WTC11 (cell line): ENCODE measurements around the gene STK17A. TPM values are rescaled to one million over a fixed set of nuclear protein-coding genes. Genes with fewer than 3 reads are reported as not detected.

Experiments used
- ATAC-seq: fragments of 200-7000 bp; cut with Tn5 transposase; 2 replicates; pipeline ENCODE4 v1.10.0; 2021; ENCODE audit warnings: mild to moderate bottlenecking, moderate library complexity
- CTCF ChIA-PET: fragments of 300-600 bp; sonication (Branson Sonifier 250); formaldehyde crosslinking; loops from one replicate; lab custom pipeline; 2021; ENCODE audit warnings: antibody characterized with exemption; lab: Charles Lee
- POLR2A ChIA-PET: fragments of 350-600 bp; sonication (Branson Sonifier 250); formaldehyde crosslinking; loops from one replicate; lab custom pipeline; 2021; ENCODE audit warnings: antibody characterized with exemption; lab: Charles Lee
- DNase-seq: peaks from one replicate; pipeline ENCODE4 v3.0.0; 2021; ENCODE audit warnings: low spot score
- H3K27ac Mint-ChIP-seq: 2 replicates; pipeline ENCODE4 v1.8.0; 2021; ENCODE audit warnings: mixed read lengths
- H3K27me3 Mint-ChIP-seq: 2 replicates; pipeline ENCODE4 v1.8.0; 2021; ENCODE audit warnings: low read depth, mild to moderate bottlenecking, moderate library complexity, mixed read lengths
- H3K36me3 Mint-ChIP-seq: 2 replicates; pipeline ENCODE4 v1.8.0; 2021; ENCODE audit warnings: mixed read lengths
- H3K4me1 Mint-ChIP-seq: 2 replicates; pipeline ENCODE4 v1.8.0; 2022; ENCODE audit warnings: mixed read lengths
- H3K4me3 Mint-ChIP-seq: 2 replicates; pipeline ENCODE4 v1.8.0; 2021; ENCODE audit warnings: mild to moderate bottlenecking, moderate library complexity, mixed read lengths
- H3K9me3 Mint-ChIP-seq: 2 replicates; pipeline ENCODE4 v1.8.0; 2021; ENCODE audit warnings: mixed read lengths
- ATF1 ChIP-seq: sonication (generic); formaldehyde crosslinking; IDR thresholded peaks from 2 replicates; pipeline ENCODE4 v1.8.1; 2023; ENCODE audit warnings: mild to moderate bottlenecking, moderate library complexity, missing genetic modification reagents
- FOXJ3 ChIP-seq: sonication (generic); formaldehyde crosslinking; IDR thresholded peaks from 2 replicates; pipeline ENCODE4 v1.9.0; 2021; ENCODE audit warnings: missing genetic modification reagents, mild to moderate bottlenecking, borderline replicate concordance
- FOXP1 ChIP-seq: sonication (generic); formaldehyde crosslinking; IDR thresholded peaks from 2 replicates; pipeline ENCODE4 v1.8.0; 2022; ENCODE audit warnings: missing genetic modification reagents, mild to moderate bottlenecking, moderate library complexity, borderline replicate concordance
- GABPB1 ChIP-seq: sonication (generic); formaldehyde crosslinking; IDR thresholded peaks from 2 replicates; pipeline ENCODE4 v1.8.1; 2023; ENCODE audit warnings: mild to moderate bottlenecking, missing genetic modification reagents
- JUN ChIP-seq: sonication (generic); formaldehyde crosslinking; IDR thresholded peaks from 2 replicates; pipeline ENCODE4 v1.8.0; 2023; ENCODE audit warnings: mild to moderate bottlenecking, missing genetic modification reagents
- NFYB ChIP-seq: sonication (generic); formaldehyde crosslinking; conservative IDR thresholded peaks from 2 replicates; pipeline ENCODE4 v1.8.0; 2022; ENCODE audit warnings: low read depth, missing genetic modification reagents
- NR2C2 ChIP-seq: sonication (generic); formaldehyde crosslinking; IDR thresholded peaks from 2 replicates; pipeline ENCODE4 v1.8.0; 2022; ENCODE audit warnings: mild to moderate bottlenecking, missing genetic modification reagents
- NR3C1 ChIP-seq: sonication (generic); formaldehyde crosslinking; conservative IDR thresholded peaks from 2 replicates; pipeline ENCODE4 v1.8.1; 2023; ENCODE audit warnings: low read depth, mild to moderate bottlenecking, missing genetic modification reagents
- OVOL2 ChIP-seq: fragments of 250-450 bp; sonication (Bioruptor Pico); IDR thresholded peaks from 2 replicates; pipeline ENCODE4 v1.9.0; 2021; ENCODE audit warnings: mild to moderate bottlenecking, borderline replicate concordance
- PRRX2 ChIP-seq: fragments of 250-450 bp; sonication (Bioruptor Pico); IDR thresholded peaks from 2 replicates; pipeline ENCODE4 v1.8.0; 2021; ENCODE audit warnings: mild to moderate bottlenecking
- ZNF219 ChIP-seq: sonication (generic); formaldehyde crosslinking; IDR thresholded peaks from 2 replicates; pipeline ENCODE4 v1.8.0; 2023; ENCODE audit warnings: missing genetic modification reagents, mild to moderate bottlenecking, borderline replicate concordance
- ZNF317 ChIP-seq: sonication (generic); formaldehyde crosslinking; IDR thresholded peaks from 2 replicates; pipeline ENCODE4 v1.8.1; 2023; ENCODE audit warnings: low read depth, mild to moderate bottlenecking, moderate library complexity, missing genetic modification reagents, borderline replicate concordance
- ZNF423 ChIP-seq: fragments of 250-450 bp; sonication (Bioruptor Pico); IDR thresholded peaks from 2 replicates; pipeline ENCODE4 v2.1.2; 2022; ENCODE audit warnings: mild to moderate bottlenecking, moderate library complexity
- total RNA-seq: library from RNA; stranded (reverse); gene quantifications from 3 replicates; pipeline ENCODE4 v1.2.3, GENCODE V29; 2021
- TF ChIP-seq, protein P1 (sequence below): sonication (generic); formaldehyde crosslinking; IDR thresholded peaks from 2 replicates; pipeline ENCODE4 v1.8.1; 2022; ENCODE audit warnings: missing genetic modification reagents, borderline replicate concordance
- TF ChIP-seq, protein P2 (sequence below): sonication (generic); formaldehyde crosslinking; IDR thresholded peaks from 2 replicates; pipeline ENCODE4 v1.8.0; 2023; ENCODE audit warnings: missing genetic modification reagents
- TF ChIP-seq, protein P3 (sequence below): sonication (generic); formaldehyde crosslinking; IDR thresholded peaks from 2 replicates; pipeline ENCODE4 v1.8.1; 2023; ENCODE audit warnings: mild to moderate bottlenecking, missing genetic modification reagents
- TF ChIP-seq, protein P4 (sequence below): sonication (generic); formaldehyde crosslinking; IDR thresholded peaks from 2 replicates; pipeline ENCODE4 v1.8.1; 2022; ENCODE audit warnings: mild to moderate bottlenecking, moderate library complexity, missing genetic modification reagents
- TF ChIP-seq, protein P5 (sequence below): sonication (generic); formaldehyde crosslinking; IDR thresholded peaks from 2 replicates; pipeline ENCODE4 v1.8.0; 2022; ENCODE audit warnings: mild to moderate bottlenecking, missing genetic modification reagents
- TF ChIP-seq, protein P6 (sequence below): sonication (generic); formaldehyde crosslinking; IDR thresholded peaks from 2 replicates; pipeline ENCODE4 v1.8.0; 2022; ENCODE audit warnings: missing genetic modification reagents

STK17A gene
- total RNA-seq, 1 experiment from 2014 or later = 17.6 TPM

DNA sequence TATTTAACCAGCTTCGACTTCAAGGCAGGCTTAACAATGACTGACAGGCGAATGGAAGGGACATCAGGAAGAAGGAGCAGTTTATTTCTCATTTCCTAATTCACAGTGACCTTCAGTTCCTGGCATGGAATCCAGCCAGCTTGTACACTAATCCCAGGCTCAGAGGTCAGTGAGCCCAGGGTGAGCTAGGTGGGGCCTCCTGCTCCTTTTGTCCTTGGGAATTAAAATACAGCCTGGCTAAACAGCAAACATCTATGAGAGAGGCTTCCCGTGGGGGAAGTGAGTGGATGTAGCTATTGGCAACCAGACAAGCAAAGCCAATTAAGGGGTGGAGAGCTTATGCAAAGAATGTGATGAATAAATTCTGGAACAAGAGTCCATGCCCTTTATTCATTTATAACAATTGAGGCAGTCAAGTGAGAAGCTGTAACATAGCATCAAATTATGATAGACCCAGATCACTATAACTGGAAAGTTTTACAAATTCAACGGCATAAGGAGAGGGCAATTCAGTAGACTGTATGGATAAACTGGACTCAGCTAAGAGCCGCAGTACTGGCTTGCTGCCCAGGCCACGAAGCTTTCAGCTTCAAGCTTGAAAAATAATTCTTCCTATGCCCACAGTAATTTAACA, 57.1 kb downstream of the STK17A start:
- no peaks in the 10 kb centered on the region for H3K9me3 Mint-ChIP-seq
- ChIA-PET CTCF (interaction anchor here (0.9 to 1.4 kb wide), 3 partner anchors 57 to 198 kb away, joined by 3 to 9 read pairs (median 3); partner anchors contain the start of gene STK17A), POLR2A (no interaction called here)
- H3K4me3 Mint-ChIP-seq = no peak overlapping the region
- peak; percentile 43; the same call in 1 of the 2 replicates for TF ChIP-seq GABPB1
- no peak for TF ChIP-seq ZNF219 (CRISPR knock-in tag)
- H3K36me3 Mint-ChIP-seq = peaks cover 69% of the 10 kb centered on the region
- no peak for ATAC-seq
- H3K27me3 Mint-ChIP-seq = no peaks in the 10 kb centered on the region
- H3K4me1 Mint-ChIP-seq = no peaks in the 10 kb centered on the region
- 0 out of 2 replicates have a peak overlapping the region, but pooled peaks have one; percentile 12 for H3K27ac Mint-ChIP-seq
- no peak for DNase-seq

DNA sequence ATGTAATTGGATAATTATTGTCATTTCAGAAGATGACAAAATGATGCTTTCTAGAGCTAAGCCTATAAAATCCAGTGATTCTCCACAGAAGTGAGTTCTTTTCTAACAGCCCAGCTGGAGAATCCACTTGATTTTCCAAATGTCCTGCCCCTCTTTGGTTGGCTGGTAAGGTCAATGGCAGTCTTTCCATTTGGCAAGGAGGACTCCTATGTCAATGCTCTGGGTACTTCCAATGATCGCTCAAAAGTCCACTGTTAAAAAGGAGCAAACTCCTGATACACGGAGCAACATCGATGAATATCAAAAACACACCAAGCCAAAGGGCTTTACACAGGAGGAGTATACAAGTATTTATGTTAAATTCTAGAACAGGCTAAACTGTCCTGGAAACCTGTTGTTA, 57.8 kb downstream of the STK17A start:
- Mint-ChIP-seq H3K36me3 (peaks cover 70% of the 10 kb centered on the region), H3K4me1 (peaks cover 5% of the 10 kb centered on the region), H3K27ac (peak overlapping the region; percentile 57), H3K4me3 (no peak overlapping the region), H3K9me3 (no peaks in the 10 kb centered on the region), H3K27me3 (no peaks in the 10 kb centered on the region)
- ChIA-PET POLR2A (no interaction called here), CTCF (interaction anchor here (1.4 kb wide), 1 partner anchor 58 kb away, joined by 9 read pairs; the partner anchor contains the start of gene STK17A)
- DNase-seq = no peak
- ATAC-seq = no peak
- TF ChIP-seq JUN = no peak
- TF ChIP-seq, protein P1, sequence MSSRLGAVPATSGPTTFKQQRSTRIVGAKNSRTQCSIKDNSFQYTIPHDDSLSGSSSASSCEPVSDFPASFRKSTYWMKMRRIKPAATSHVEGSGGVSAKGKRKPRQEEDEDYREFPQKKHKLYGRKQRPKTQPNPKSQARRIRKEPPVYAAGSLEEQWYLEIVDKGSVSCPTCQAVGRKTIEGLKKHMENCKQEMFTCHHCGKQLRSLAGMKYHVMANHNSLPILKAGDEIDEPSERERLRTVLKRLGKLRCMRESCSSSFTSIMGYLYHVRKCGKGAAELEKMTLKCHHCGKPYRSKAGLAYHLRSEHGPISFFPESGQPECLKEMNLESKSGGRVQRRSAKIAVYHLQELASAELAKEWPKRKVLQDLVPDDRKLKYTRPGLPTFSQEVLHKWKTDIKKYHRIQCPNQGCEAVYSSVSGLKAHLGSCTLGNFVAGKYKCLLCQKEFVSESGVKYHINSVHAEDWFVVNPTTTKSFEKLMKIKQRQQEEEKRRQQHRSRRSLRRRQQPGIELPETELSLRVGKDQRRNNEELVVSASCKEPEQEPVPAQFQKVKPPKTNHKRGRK (CRISPR knock-in tag) = no peak
- no peak for TF ChIP-seq FOXP1 (CRISPR knock-in tag)

DNA sequence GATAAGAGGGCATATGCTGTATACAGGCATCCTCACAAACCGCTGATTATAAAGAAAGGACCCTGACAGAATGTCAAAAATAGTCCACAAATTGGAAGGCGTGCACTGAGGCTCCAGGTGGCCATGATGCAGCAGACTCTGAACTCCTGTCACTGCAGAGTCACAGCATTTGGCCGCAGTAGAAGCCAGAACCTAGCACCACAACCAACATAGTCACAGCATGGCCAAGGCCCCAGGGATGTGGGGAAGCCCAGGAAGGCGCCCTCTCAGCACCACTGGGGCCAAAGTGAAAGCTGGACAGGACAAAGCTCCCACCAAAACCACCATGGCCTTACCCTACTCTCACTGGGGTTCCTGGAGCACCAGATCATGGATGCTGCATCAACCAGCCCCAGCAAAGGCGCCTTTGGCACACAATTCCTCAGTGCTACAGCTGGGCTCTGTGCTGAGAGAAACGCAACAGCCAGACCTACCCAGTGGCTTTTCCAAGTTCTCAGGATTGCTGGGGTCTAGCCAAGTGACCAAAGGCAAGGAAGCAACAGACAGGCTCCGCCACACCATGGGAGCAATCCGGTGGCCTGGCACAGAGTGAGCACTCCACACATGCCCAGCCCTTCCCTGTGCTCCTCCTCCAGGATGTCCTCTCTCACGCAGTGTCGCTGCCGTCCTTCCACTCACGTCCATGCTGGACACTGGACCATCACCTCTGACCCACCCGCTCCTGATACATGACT, 60.2 kb downstream of the STK17A start:
- Mint-ChIP-seq H3K27me3 (no peaks in the 10 kb centered on the region), H3K27ac (peak overlapping the region; percentile 73), H3K36me3 (peaks cover 51% of the 10 kb centered on the region), H3K9me3 (no peaks in the 10 kb centered on the region), H3K4me1 (peaks cover 29% of the 10 kb centered on the region), H3K4me3 (no peak overlapping the region)
- ChIA-PET POLR2A (no interaction called here), CTCF (no interaction called here)
- DNase-seq = no peak
- TF ChIP-seq, protein P2, sequence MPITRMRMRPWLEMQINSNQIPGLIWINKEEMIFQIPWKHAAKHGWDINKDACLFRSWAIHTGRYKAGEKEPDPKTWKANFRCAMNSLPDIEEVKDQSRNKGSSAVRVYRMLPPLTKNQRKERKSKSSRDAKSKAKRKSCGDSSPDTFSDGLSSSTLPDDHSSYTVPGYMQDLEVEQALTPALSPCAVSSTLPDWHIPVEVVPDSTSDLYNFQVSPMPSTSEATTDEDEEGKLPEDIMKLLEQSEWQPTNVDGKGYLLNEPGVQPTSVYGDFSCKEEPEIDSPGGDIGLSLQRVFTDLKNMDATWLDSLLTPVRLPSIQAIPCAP = no peak
- TF ChIP-seq ATF1 (CRISPR knock-in tag) (no peak), ZNF317 (no peak), FOXJ3 (CRISPR knock-in tag) (no peak), OVOL2 (no peak), PRRX2 (CRISPR knock-in tag) (no peak), ZNF423 (CRISPR knock-in tag) (no peak), NR2C2 (CRISPR knock-in tag) (no peak), NR3C1 (CRISPR knock-in tag) (no peak), NFYB (CRISPR knock-in tag) (no peak)
- TF ChIP-seq, protein P3, sequence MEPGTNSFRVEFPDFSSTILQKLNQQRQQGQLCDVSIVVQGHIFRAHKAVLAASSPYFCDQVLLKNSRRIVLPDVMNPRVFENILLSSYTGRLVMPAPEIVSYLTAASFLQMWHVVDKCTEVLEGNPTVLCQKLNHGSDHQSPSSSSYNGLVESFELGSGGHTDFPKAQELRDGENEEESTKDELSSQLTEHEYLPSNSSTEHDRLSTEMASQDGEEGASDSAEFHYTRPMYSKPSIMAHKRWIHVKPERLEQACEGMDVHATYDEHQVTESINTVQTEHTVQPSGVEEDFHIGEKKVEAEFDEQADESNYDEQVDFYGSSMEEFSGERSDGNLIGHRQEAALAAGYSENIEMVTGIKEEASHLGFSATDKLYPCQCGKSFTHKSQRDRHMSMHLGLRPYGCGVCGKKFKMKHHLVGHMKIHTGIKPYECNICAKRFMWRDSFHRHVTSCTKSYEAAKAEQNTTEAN (CRISPR knock-in tag) = no peak
- TF ChIP-seq, protein P4, sequence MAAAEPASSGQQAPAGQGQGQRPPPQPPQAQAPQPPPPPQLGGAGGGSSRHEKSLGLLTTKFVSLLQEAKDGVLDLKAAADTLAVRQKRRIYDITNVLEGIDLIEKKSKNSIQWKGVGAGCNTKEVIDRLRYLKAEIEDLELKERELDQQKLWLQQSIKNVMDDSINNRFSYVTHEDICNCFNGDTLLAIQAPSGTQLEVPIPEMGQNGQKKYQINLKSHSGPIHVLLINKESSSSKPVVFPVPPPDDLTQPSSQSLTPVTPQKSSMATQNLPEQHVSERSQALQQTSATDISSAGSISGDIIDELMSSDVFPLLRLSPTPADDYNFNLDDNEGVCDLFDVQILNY = no peak
- TF ChIP-seq, protein P5, sequence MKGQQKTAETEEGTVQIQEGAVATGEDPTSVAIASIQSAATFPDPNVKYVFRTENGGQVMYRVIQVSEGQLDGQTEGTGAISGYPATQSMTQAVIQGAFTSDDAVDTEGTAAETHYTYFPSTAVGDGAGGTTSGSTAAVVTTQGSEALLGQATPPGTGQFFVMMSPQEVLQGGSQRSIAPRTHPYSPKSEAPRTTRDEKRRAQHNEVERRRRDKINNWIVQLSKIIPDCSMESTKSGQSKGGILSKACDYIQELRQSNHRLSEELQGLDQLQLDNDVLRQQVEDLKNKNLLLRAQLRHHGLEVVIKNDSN = no peak
- TF ChIP-seq, protein P6, sequence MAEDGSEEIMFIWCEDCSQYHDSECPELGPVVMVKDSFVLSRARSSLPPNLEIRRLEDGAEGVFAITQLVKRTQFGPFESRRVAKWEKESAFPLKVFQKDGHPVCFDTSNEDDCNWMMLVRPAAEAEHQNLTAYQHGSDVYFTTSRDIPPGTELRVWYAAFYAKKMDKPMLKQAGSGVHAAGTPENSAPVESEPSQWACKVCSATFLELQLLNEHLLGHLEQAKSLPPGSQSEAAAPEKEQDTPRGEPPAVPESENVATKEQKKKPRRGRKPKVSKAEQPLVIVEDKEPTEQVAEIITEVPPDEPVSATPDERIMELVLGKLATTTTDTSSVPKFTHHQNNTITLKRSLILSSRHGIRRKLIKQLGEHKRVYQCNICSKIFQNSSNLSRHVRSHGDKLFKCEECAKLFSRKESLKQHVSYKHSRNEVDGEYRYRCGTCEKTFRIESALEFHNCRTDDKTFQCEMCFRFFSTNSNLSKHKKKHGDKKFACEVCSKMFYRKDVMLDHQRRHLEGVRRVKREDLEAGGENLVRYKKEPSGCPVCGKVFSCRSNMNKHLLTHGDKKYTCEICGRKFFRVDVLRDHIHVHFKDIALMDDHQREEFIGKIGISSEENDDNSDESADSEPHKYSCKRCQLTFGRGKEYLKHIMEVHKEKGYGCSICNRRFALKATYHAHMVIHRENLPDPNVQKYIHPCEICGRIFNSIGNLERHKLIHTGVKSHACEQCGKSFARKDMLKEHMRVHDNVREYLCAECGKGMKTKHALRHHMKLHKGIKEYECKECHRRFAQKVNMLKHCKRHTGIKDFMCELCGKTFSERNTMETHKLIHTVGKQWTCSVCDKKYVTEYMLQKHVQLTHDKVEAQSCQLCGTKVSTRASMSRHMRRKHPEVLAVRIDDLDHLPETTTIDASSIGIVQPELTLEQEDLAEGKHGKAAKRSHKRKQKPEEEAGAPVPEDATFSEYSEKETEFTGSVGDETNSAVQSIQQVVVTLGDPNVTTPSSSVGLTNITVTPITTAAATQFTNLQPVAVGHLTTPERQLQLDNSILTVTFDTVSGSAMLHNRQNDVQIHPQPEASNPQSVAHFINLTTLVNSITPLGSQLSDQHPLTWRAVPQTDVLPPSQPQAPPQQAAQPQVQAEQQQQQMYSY (CRISPR knock-in tag) = no peak
- ATAC-seq = no peak
